Mucosa of gallbladder (tissue), 1 donor: ENCODE measurements around the gene HOXA13. TPM values are rescaled to one million over a fixed set of nuclear protein-coding genes. Genes with fewer than 3 reads are reported as not detected.

Source experiments
- DNase-seq: peaks from one replicate; pipeline ENCODE4 v3.0.0-alpha.2; 2020; ENCODE audit warnings: low spot score
- total RNA-seq: library from RNA; stranded (reverse); gene quantifications from one replicate; pipeline ENCODE4 v1.2.1, GENCODE V29; 2021
- donor health status: DM: no; HTN: no; CAD: no.

HOXA13 gene
- 0.06 TPM for total RNA-seq

- no peak for DNase-seq
Observed at GRCh38 chr7:27199849-27200760, at the start of gene HOXA13. Gene HOXA13 (minus strand): TSS chr7:27200091. CDS start chr7:27200077, 14 bp downstream.

GRCh38 chr7:27248911-27249723 lies 49.2 kb upstream of the HOXA13 start:
- DNase-seq = no peak

DNA sequence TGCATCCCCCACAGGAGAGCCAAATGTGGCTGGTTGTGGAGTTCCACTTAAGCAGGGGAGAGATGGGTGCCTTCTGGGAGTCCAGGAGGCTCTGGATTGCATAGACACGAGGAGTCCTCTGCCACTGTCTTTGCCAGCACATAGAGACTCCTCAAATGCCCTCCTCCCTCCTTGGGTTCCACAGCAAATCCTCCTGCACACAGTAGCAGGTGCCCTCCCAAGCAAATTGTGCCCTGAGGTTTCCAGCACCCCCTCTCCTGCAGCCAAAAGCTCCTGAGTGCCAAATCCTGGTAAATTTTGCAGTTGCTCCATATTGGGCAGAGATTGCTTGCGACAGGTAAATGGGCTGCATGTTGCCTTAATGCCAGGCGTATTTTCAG lies 48.5 kb upstream of the HOXA13 start:
- no peak for DNase-seq

GRCh38 chr7:27247452-27248426 lies 47.8 kb upstream of the HOXA13 start:
- DNase-seq = no peak

DNA sequence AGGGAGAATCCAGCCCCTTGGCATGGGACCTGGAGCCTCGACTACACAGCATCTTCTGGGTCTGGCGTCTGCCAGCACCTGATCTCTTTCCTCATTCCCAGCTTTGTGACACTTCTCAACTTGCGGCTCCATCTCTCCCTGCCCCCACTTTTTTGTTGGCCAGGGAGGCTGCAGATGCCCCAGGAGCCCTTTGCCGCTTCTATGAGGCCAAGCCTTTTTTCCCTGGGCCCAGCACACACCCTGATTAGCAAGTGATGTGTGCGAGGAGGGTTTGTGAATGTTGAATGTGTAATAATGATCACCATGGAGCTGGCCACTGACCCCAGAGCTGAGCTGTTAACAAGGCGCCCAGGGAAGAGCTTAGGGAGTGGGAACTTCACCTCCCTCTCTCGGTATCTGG lies 47.1 kb upstream of the HOXA13 start:
- no peak for DNase-seq

DNA sequence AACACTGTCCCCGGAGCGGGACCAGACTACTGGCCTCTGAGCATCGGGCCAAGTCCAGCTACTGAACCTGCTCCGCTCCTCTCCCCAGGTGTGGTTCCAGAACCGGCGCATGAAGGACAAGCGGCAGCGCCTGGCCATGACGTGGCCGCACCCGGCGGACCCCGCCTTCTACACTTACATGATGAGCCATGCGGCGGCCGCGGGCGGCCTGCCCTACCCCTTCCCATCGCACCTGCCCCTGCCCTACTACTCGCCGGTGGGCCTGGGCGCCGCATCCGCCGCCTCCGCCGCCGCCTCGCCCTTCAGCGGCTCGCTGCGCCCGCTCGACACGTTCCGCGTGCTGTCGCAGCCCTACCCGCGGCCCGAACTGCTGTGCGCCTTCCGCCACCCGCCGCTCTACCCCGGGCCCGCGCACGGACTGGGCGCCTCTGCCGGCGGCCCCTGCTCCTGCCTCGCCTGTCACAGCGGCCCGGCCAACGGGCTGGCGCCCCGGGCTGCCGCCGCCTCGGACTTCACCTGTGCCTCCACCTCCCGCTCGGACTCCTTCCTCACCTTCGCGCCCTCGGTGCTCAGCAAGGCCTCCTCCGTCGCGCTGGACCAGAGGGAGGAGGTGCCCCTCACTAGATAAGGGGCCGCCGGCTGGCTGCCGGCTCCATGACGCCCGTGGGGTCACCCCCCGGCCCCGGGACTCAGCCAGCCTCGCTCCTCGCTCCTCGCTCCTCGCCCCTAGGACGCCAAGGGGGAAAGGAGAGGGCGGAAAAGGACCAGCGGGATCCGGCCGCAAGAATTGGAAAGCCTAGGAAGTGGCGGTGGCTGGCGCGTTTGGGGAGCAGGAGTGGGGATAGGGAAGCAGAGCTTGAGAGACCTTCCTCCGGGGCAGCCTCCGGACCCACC lies 46.2 kb upstream of the HOXA13 start:
- no peak for DNase-seq

- DNase-seq = no peak
Observed at GRCh38 chr7:27245124-27245797, 45.4 kb upstream of the HOXA13 start.

DNA sequence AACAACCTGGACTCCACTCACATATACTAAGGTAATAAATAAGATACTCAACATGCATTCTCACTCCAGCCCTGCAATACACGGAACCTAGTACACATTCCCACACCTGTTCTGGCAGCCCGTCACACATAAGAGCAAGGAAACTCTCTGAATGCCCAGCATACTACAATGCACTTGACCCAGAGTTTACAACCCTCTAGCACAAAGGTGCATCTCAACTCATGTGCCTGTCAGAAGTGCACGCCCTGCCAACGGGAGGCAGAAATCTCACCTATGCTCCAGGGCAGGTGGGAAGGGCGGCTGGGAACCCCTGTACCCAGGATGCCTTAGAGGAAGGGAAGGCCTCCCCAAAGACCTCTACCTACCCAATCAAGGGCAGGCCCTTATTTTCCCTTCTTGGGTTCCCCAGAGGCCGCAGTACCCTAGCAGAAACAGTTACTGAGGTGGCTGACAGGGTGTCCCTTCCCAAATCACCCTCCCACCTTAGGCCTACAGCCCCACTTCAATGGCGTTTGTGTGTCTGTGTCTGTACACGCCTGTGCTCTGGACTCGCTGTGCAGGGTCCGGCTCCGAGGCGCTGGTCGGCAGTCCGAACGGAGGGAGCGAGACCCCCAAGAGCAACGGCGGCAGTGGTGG lies 44.7 kb upstream of the HOXA13 start:
- DNase-seq = no peak

DNA sequence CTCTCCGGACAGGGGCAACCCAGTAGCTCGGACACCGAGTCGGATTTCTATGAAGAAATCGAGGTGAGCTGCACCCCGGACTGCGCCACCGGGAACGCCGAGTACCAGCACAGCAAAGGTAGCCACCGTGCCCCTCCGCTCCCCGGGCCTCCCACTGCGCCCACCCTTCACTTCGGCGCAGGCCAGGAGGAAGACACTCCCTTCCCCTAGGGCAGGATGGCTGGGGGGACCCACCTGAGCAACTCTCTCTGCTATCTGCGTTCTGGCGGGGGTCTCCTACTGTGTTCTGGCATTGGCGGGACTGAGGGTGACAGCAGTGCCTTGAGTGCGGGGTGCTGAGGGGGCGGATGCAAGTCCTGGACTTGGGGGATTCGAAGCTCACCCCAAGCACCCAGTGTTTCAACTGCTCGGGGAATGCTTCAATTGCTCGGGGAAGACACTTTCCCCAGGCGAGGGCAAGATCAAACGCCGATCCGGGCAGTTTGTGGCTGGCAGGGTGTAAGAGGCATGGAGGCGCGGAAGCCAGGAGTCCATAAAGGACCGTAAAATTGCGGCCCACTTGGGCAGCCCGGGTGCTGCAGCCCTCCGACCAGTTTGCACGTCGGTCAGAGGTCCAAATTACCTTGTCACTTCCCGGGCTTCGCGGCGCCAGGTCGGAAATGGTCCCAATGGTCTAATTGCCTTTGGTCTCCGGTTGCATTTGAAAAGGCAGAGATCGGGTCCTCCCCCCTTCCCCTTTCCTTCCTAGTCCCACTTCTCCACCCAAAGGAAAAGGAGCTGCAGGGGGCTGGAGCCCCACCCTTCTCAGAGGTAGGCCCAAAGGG lies 43.7 kb upstream of the HOXA13 start:
- no peak for DNase-seq

DNA sequence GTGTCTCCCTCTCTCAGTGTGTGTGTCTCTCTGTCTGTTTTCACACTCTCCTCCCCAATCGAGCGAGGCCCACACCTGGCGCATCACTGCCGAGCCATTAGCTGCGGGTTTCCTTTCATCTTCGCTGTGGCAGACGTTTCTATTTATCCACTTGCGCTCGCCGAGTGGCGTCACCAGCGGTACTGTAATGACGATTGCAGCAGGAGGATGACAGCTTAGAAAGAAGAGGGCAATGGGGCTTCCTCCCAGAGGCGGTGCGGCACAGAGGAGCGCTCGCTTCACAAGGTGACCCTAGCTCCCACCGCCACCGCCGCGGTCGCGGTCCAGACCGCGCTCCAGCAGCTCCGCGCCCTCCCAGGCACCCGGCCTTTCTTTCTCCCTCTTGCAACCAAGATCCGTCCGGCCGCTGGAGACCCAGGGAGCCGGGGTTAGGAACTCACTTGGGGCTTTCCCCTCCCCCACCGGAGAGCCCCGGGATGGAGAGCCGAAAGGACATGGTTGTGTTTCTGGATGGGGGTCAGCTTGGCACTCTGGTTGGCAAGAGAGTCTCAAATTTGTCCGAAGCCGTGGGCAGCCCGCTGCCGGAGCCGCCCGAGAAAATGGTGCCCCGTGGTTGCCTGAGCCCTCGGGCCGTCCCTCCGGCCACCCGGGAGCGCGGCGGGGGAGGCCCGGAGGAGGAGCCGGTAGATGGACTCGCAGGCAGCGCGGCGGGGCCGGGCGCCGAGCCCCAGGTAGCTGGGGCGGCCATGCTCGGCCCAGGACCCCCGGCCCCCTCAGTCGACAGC lies 42.9 kb upstream of the HOXA13 start, which contains the start of gene EVX1:
Gene EVX1 (plus strand): TSS at position 248 of the 785 bp plus-strand sequence. CDS start 229 bp downstream, at position 477.
- DNase-seq = no peak

DNA sequence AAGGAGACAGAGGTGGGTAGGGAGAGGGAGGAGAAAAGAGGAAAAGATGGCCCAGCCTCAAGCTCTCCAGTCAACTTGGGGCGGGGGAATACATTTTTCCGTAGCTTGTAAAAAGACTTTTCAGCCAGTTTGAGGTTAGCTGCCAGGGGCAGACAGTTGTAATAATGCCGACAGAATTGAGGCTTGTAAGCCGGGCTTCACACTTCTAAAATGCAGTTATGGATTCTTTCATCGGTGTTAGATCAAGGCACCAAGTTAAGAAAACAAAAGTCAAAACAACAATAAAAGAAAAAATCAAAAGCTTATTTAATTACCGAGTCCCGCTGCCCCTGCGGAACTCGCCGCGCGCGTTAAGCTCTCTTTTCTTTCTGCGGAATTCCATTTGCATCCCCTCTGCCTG lies 42.3 kb upstream of the HOXA13 start:
- no peak for DNase-seq

- no peak for DNase-seq
Observed at GRCh38 chr7:27241189-27242056, 41.5 kb upstream of the HOXA13 start.

GRCh38 chr7:27240015-27240731 lies 40.3 kb upstream of the HOXA13 start:
- DNase-seq = no peak

GRCh38 chr7:27239387-27240014 lies 39.6 kb upstream of the HOXA13 start:
- DNase-seq = no peak

- DNase-seq = no peak
Observed at GRCh38 chr7:27238979-27239386, 39.1 kb upstream of the HOXA13 start.
